ENCODE results near the gene BBOF1.
"Not testable (repeated sequence)": the region's sequence is repeated elsewhere in the genome, so short reads cannot be mapped to it uniquely, and the experiment has no call there.

- not testable (repeated sequence) for TF ChIP-seq CTCF (conservative IDR thresholded peaks at IDR 0.05; ENCODE audit: low read depth, low read length); EZH2 (IDR thresholded peaks at IDR 0.05; ENCODE audit: borderline replicate concordance, low read depth, low read length, poor library complexity, severe bottlenecking)
These were observed 30.5 kb upstream of the BBOF1 start for GRCh38 chr14:73988656-73989055.

Data from A673 (cell line).